Urothelium cell line (cell line): ENCODE data around the gene ITGA5.
A peak's percentile ranks its signal among the peaks of the same experiment; 100 is the strongest.

Experiments
- DNase-seq: peaks from one replicate; pipeline ENCODE4 v3.0.0; 2011; ENCODE audit warnings: low spot score, mixed read lengths
- FAIRE-seq: peaks from 2 replicates; lab custom pipeline; 2011; peaks lifted over from hg19 to GRCh38; lab: Jason Lieb, UNC

Gene ITGA5

DNA sequence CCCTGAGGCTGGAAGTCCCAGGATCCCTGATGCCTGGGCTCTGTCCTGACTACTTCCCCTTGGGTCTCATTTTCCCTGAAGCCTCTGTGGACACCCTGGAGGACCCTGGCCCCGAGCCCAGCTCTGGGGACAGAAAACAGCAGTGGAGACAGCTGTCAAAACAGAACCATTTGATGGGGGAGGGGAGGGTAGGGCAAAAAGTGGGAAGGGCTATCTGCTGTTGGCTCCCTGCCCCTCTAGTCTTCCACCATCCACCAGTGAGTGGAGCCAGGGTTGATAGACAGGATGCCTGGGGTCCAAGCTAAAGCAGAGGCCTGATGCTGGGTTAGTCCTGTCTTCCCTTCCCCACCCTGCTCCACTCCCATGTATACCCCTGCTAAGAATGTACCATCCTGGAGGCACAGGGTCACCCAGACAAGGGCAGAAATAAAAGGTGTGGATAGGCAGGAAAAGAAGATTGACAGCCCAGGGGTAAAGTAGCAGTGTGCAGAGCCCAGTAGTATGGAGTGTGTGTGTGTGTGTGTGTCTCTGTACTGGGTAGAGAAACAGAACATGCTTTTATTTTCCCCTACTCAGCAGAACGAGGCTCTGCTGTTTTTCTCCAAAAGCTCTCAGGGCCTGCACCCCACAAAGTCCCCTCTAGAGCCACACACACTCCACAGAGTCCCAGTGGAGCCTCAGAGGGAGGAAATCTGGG, 44.4 kb downstream of the ITGA5 start:
- DNase-seq, result no peak
- no peak for FAIRE-seq

DNA sequence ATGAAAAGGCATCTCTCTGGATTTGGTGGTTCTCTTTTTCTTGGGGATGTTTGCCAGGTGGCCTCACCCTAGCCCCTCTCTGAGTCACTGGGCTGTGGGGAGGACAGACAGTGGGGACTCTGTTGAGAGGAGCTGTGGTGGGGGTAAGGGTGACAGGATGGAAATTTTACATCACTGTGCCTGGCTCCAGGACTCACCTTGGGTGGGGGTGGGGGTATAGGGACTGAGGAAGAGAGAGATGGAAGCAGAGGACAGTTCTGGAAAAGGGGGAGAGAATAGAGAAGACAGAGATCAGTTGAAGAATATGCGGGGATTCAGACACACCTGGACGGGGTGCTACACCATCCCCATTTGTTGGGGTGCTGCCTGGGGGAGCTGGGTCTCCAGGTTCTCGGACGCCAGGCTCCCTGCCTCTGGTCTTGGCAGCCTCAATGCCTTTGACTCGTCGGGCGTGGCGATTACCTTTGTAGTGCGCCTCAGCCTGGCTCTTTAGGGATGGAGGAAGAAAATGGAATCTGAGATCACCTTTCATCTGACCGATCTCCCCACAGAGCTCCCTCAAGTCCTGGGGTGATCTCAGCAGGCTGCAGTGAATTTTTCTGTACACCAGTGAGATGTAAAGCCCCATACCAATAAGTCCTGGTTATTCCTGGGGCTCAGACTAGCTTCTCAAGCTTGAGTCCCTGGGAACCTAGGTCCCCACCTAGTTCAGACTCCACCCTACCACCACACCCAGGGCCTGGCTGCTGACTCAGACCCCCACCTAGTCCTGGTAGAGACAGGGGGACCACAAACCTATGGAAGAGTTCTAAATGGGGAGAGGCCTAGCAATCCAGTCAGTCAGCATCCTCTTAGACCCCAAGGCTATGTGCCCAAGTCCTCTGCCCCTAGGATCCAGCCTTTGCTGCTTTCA, 45.2 kb downstream of the ITGA5 start:
- DNase-seq (peak; percentile 63), FAIRE-seq (no peak)

- no peak for FAIRE-seq
- no peak for DNase-seq
Observed at GRCh38 chr12:54372113-54372806, 46.8 kb downstream of the ITGA5 start.

- DNase-seq (no peak), FAIRE-seq (no peak)
Observed at GRCh38 chr12:54371328-54372112, 47.5 kb downstream of the ITGA5 start.

DNA sequence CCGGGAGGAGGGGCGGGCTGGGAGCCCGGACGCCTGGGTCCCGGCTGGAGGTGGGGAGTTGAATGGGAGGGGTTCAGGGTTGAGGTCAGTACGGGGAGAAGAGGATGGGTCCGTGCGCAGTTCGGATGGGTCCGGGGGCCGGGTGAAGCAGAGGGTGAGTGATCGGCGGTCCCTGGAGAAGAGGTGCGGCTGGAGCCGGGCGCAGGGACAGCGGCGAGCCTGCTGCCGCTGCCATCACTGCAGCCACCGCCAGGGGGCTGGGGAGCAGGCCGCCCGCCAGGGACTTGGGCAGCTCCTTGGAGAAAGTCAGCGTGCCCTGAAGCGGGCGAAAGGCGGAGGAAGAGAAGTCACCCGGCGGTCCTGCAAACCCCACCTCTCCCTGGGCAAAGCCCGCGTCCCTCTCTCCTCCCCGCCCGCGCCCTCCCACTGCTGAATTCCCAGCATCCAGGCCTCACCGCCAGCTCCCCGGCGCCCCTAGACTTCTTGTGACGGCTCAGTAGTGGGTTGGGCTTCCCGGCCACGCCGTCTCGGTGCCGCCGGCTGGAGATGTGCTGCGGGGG, 48.8 kb downstream of the ITGA5 start:
- DNase-seq (no peak), FAIRE-seq (no peak)

- FAIRE-seq (no peak), DNase-seq (no peak)
Observed at GRCh38 chr12:54369597-54370131, 49.4 kb downstream of the ITGA5 start.

- FAIRE-seq (no peak), DNase-seq (peak; percentile 79)
Observed at GRCh38 chr12:54368709-54369596, 50.1 kb downstream of the ITGA5 start.

DNA sequence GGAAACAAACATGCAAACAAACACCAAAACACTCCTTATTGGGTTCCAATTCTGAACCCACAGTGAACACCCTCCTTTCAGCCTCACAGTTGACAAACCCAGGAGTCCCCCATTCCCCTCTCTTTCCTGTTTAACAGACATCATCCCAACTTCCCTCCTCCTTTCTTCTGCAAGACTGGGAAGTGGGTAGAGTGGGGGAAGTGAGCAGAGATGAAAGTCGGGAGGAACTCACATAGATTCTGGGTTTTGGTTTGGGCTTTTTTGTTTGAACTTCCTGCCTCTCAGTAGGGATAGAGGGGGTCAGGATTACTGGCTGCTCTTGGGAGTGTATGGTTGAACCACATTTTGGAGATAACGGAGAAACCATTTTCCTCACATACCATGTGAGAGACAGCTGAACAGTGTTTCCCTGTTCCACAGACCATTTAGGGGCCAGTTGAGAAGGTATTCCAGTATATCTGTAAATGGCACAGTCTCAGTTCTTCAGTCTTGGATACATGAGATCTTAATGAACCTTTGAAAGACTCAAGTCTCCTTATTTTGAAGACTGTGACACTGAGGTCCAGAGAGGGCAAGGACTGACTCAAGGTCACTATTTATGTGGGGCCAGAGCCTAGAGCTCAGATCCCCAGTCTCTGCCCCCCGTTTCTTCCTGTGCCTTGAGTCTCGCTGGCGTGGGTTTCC, 50.9 kb downstream of the ITGA5 start:
- no peak for FAIRE-seq
- DNase-seq, result no peak

DNA sequence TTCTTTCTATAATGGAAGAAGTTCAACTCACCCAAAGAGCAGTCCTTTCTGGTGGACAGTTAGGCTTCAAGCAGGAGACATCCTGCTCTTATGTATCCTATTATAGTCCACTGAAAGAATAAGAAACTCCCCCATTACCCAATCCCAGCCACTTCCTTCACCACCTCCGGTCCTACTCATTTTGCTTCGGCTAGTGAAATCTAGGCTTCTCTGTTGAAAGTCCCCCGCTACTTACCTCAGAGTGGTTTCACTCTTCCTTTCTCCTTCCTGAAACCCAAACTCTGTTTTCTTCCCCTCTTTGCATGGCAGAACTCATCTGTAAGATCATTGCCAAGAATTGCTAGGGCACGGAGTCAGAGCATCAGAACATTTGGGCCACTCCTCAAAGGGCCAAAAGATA, 54.7 kb downstream of the ITGA5 start, which contains the start of gene GPR84:
GPR84 (minus strand) TSS at position 74 of the 400 bp plus-strand sequence. CDS start 635 bp downstream, outside the sequence.
- FAIRE-seq (no peak), DNase-seq (no peak)

GRCh38 chr12:54363618-54364017, 55.4 kb downstream of the ITGA5 start:
- DNase-seq (no peak), FAIRE-seq (no peak)

DNA sequence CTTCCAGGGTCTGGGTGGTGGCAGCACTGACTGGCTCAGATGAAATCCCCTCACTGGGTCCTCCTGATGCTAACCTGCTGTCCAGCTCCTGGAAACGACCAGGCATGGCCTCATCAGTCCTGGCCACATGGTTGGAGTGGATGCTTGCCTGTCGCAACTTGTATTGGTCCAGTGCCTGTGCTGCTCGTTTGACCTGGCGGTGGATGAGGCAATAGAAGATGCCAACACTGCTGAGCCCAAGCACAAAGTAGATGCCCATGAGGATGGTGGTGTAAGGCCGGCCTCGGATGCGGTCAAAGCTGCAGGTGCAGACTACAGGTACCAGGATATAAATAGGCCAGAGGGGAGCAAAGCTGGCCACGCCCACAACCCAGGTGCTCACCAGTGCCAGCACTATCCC, 56.0 kb downstream of the ITGA5 start:
- FAIRE-seq, result no peak

DNA sequence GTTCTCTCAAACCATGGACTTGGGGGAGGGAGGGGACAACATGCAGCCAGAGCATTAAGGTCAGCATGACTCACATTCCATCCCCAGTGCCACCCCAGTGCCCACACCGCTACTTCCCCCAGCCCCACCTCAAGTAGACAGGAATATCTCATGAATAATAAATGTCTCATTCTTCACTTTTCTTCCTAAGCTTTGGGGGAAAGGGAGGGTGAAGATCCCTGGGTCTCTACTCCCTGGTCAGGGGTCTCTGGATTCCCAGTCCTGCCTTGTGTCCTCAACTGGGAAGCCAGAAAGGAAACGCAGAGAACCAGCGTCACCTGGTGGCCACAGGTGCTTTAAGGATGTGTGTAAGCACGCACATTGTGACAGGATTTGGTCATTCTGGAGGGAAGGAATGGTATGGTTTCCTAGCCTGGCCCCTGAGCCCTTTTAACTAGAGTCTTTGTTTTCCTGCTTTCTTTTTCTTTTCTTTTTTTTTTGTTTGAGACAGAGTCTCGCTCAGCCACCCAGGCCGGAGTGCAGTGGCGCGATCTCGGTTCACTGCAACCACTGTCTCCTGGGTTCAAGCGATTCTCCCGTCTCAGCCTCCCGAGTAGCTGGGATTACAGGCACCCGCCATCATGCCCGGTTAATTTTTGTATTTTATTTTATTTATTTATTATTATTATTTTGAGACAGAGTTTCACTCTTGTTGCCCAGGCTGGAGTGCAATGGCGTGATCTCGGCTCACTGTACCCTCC, 58.2 kb downstream of the ITGA5 start:
- DNase-seq, result peak; percentile 68
- FAIRE-seq, result no peak

More for the DNA sequence above, 56.0 kb downstream of the ITGA5 start:
- DNase-seq, result no peak

DNA sequence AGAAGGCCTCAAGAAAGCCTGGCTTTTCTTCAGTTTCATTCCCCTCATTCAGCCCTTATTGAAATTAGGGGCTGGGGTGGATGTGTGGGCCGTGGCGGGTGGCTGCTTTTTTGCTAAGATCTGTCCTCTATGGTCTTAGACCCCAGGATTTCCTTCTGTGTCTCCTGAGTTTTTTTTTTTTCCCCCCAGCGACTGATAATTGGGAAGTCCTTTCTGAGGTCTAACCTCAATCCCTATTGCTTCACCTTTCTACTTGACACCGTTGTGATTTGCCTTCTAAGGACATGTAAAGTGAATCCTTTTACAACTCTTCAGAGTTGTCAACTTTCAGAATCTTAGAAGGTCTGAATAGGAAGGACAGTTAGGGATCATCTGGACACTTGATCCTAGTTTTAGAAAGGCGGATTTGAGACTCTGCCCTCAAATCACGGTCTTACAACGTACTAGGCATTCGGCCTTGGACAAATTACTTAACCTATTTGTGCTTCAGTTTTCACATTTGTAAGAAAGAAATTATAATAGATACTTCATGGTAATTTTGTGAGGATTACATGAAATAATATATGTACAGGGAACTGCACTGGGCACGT, 59.2 kb downstream of the ITGA5 start:
- FAIRE-seq, result no peak

GRCh38 chr12:54358945-54359761, 59.9 kb downstream of the ITGA5 start:
- FAIRE-seq, result peak; percentile 56
- peak; percentile 97 for DNase-seq

More for the DNA sequence above, 59.2 kb downstream of the ITGA5 start:
- DNase-seq, result no peak

GRCh38 chr12:54358191-54358944, 60.7 kb downstream of the ITGA5 start:
- FAIRE-seq, result no peak
- DNase-seq, result peak; percentile 60
